Measurements from ENCODE around the gene PPCDC. TPM values are rescaled to one million over a fixed set of nuclear protein-coding genes. Genes with fewer than 3 reads are reported as not detected.
A peak's percentile ranks its signal among the peaks of the same experiment; 100 is the strongest.

Gene PPCDC
- total RNA-seq, 1 experiment from 2014 or later: 14.7 TPM

- DNase-seq: peak; percentile 79
- no peaks in the 10 kb centered on the region for H3K36me3 Mint-ChIP-seq (ENCODE audit: insufficient read depth, unreplicated experiment)
- H3K9me3 Mint-ChIP-seq (ENCODE audit: unreplicated experiment): no peaks in the 10 kb centered on the region
- Histone ChIP-seq H3K4me1 (peaks cover 36% of the 10 kb centered on the region), H3K27me3 (replicated peaks; ENCODE audit: control insufficient read depth, insufficient read depth, low read length) (no peaks in the 10 kb centered on the region), H3K36me3 (ENCODE audit: control insufficient read depth, insufficient read depth, low read length) (no peaks in the 10 kb centered on the region; the same call in 1 of the 2 replicates), H3K9me3 (no peaks in the 10 kb centered on the region), H3K4me3 (ENCODE audit: low read depth, low read length) (no peak overlapping the region)
- H3K4me3 Mint-ChIP-seq (ENCODE audit: unreplicated experiment): no peak overlapping the region
- CTCF ChIA-PET: interaction anchor here (0.6 to 2.5 kb wide), 14 partner anchors 9 to 1070 kb away, joined by 3 to 25 read pairs (median 4); partner anchors contain the start of genes C15orf39 and PPCDC
- no TSS peak for BruUV-seq (replicated peaks)
- H3K27ac Mint-ChIP-seq (ENCODE audit: unreplicated experiment): peak overlapping the region; percentile 82
- intact Hi-C loops (cut with micrococcal nuclease; ENCODE audit: unreplicated experiment): loop anchor here (1.0 to 2.0 kb wide), 2 partner anchors 24 to 161 kb away; no protein-coding TSS in a partner anchor
- peak; percentile 55 to 63 for TF ChIP-seq CTCF (IDR thresholded peaks at IDR 0.05; ENCODE audit: insufficient read depth in 1 of 2, low read depth in 1 of 2, low read length in 1 of 2, severe bottlenecking in 1 of 2, unreplicated experiment in 1 of 2)
- peaks cover 41% of the 10 kb centered on the region for H3K4me1 Mint-ChIP-seq (ENCODE audit: low read depth, unreplicated experiment)
- H3K27me3 Mint-ChIP-seq (ENCODE audit: insufficient read depth, unreplicated experiment): no peaks in the 10 kb centered on the region
- POLR2A ChIA-PET: interaction anchor here (0.6 to 1.7 kb wide), 5 partner anchors 15 to 403 kb away, joined by 3 to 10 read pairs (median 7); partner anchors contain the start of genes C15orf39 and PPCDC
Measured at GRCh38 chr15:75042730-75043508, 19.5 kb downstream of the PPCDC start.

GRCh38 chr15:75043509-75044257 lies 20.3 kb downstream of the PPCDC start:
- peak in 1 of 2 experiments; percentile 18 for DNase-seq
- no peak overlapping the region for H3K4me3 Mint-ChIP-seq (ENCODE audit: unreplicated experiment)
- no TSS peak for BruUV-seq (replicated peaks)
- no peaks in the 10 kb centered on the region for H3K27me3 ChIP-seq (replicated peaks; ENCODE audit: control insufficient read depth, insufficient read depth, low read length)
- peak overlapping the region; percentile 82 for H3K27ac Mint-ChIP-seq (ENCODE audit: unreplicated experiment)
- no peaks in the 10 kb centered on the region for H3K36me3 Mint-ChIP-seq (ENCODE audit: insufficient read depth, unreplicated experiment)
- H3K4me3 ChIP-seq (ENCODE audit: low read depth, low read length): no peak overlapping the region
- H3K36me3 ChIP-seq (ENCODE audit: control insufficient read depth, insufficient read depth, low read length): no peaks in the 10 kb centered on the region; the same call in 1 of the 2 replicates
- H3K4me1 ChIP-seq: peaks cover 32% of the 10 kb centered on the region
- H3K9me3 Mint-ChIP-seq (ENCODE audit: unreplicated experiment): no peaks in the 10 kb centered on the region
- TF ChIP-seq CTCF (IDR thresholded peaks at IDR 0.05; ENCODE audit: insufficient read depth in 1 of 2, low read depth in 1 of 2, low read length in 1 of 2, severe bottlenecking in 1 of 2, unreplicated experiment in 1 of 2): no peak
- intact Hi-C loops (cut with micrococcal nuclease; ENCODE audit: unreplicated experiment): loop anchor here (1.0 to 2.0 kb wide), 2 partner anchors 23 to 161 kb away; no protein-coding TSS in a partner anchor
- POLR2A ChIA-PET: interaction anchor here (0.6 to 1.7 kb wide), 5 partner anchors 14 to 402 kb away, joined by 3 to 10 read pairs (median 7); partner anchors contain the start of genes C15orf39 and PPCDC
- H3K27me3 Mint-ChIP-seq (ENCODE audit: insufficient read depth, unreplicated experiment): no peaks in the 10 kb centered on the region
- peaks cover 33% of the 10 kb centered on the region for H3K4me1 Mint-ChIP-seq (ENCODE audit: low read depth, unreplicated experiment)
- H3K9me3 ChIP-seq: no peaks in the 10 kb centered on the region
- CTCF ChIA-PET: interaction anchor here (0.6 to 2.5 kb wide), 14 partner anchors 9 to 1071 kb away, joined by 3 to 25 read pairs (median 4); partner anchors contain the start of genes C15orf39 and PPCDC
